WTC11 (cell line): Measurements from ENCODE around the gene GSTO2. TPM values are rescaled to one million over a fixed set of nuclear protein-coding genes. Genes with fewer than 3 reads are reported as not detected.

ENCODE experiments used
- ATAC-seq: fragments of 200-7000 bp; cut with Tn5 transposase; 2 replicates; pipeline ENCODE4 v1.10.0; 2021; ENCODE audit warnings: mild to moderate bottlenecking, moderate library complexity
- CTCF ChIA-PET: fragments of 300-600 bp; sonication (Branson Sonifier 250); formaldehyde crosslinking; loops from one replicate; lab custom pipeline; 2021; ENCODE audit warnings: antibody characterized with exemption; lab: Charles Lee
- POLR2A ChIA-PET: fragments of 350-600 bp; sonication (Branson Sonifier 250); formaldehyde crosslinking; loops from one replicate; lab custom pipeline; 2021; ENCODE audit warnings: antibody characterized with exemption; lab: Charles Lee
- DNase-seq: peaks from one replicate; pipeline ENCODE4 v3.0.0; 2021; ENCODE audit warnings: low spot score
- H3K27ac Mint-ChIP-seq: 2 replicates; pipeline ENCODE4 v1.8.0; 2021; ENCODE audit warnings: mixed read lengths
- H3K27me3 Mint-ChIP-seq: 2 replicates; pipeline ENCODE4 v1.8.0; 2021; ENCODE audit warnings: low read depth, mild to moderate bottlenecking, moderate library complexity, mixed read lengths
- H3K36me3 Mint-ChIP-seq: 2 replicates; pipeline ENCODE4 v1.8.0; 2021; ENCODE audit warnings: mixed read lengths
- H3K4me1 Mint-ChIP-seq: 2 replicates; pipeline ENCODE4 v1.8.0; 2022; ENCODE audit warnings: mixed read lengths
- H3K4me3 Mint-ChIP-seq: 2 replicates; pipeline ENCODE4 v1.8.0; 2021; ENCODE audit warnings: mild to moderate bottlenecking, moderate library complexity, mixed read lengths
- H3K9me3 Mint-ChIP-seq: 2 replicates; pipeline ENCODE4 v1.8.0; 2021; ENCODE audit warnings: mixed read lengths
- E2F5 ChIP-seq: sonication (generic); formaldehyde crosslinking; IDR thresholded peaks from 2 replicates; pipeline ENCODE4 v1.8.1; 2022; ENCODE audit warnings: mild to moderate bottlenecking, moderate library complexity, missing genetic modification reagents
- JUN ChIP-seq: sonication (generic); formaldehyde crosslinking; IDR thresholded peaks from 2 replicates; pipeline ENCODE4 v1.8.0; 2023; ENCODE audit warnings: mild to moderate bottlenecking, missing genetic modification reagents
- NFATC4 ChIP-seq: fragments of 250-450 bp; sonication (Bioruptor Pico); IDR thresholded peaks from 2 replicates; pipeline ENCODE4 v1.9.0; 2021; ENCODE audit warnings: mild to moderate bottlenecking
- NR2C2 ChIP-seq: sonication (generic); formaldehyde crosslinking; IDR thresholded peaks from 2 replicates; pipeline ENCODE4 v1.8.0; 2022; ENCODE audit warnings: mild to moderate bottlenecking, missing genetic modification reagents
- NR3C1 ChIP-seq: sonication (generic); formaldehyde crosslinking; conservative IDR thresholded peaks from 2 replicates; pipeline ENCODE4 v1.8.1; 2023; ENCODE audit warnings: low read depth, mild to moderate bottlenecking, missing genetic modification reagents
- PRRX2 ChIP-seq: fragments of 250-450 bp; sonication (Bioruptor Pico); IDR thresholded peaks from 2 replicates; pipeline ENCODE4 v1.8.0; 2021; ENCODE audit warnings: mild to moderate bottlenecking
- RORB ChIP-seq: fragments of 250-450 bp; sonication (Bioruptor Pico); IDR thresholded peaks from 2 replicates; pipeline ENCODE4 v1.9.0; 2021; ENCODE audit warnings: mild to moderate bottlenecking
- TEAD4 ChIP-seq: sonication (generic); formaldehyde crosslinking; IDR thresholded peaks from 2 replicates; pipeline ENCODE4 v1.8.0; 2022; ENCODE audit warnings: mild to moderate bottlenecking, missing genetic modification reagents
- TP53 ChIP-seq: sonication (generic); formaldehyde crosslinking; IDR thresholded peaks from 2 replicates; pipeline ENCODE4 v1.8.1; 2023; ENCODE audit warnings: mild to moderate bottlenecking, missing genetic modification reagents
- USF1 ChIP-seq: sonication (generic); formaldehyde crosslinking; IDR thresholded peaks from 2 replicates; pipeline ENCODE4 v1.8.0; 2022; ENCODE audit warnings: mild to moderate bottlenecking, missing genetic modification reagents
- USF2 ChIP-seq: sonication (generic); formaldehyde crosslinking; IDR thresholded peaks from 2 replicates; pipeline ENCODE4 v1.8.1; 2023; ENCODE audit warnings: mild to moderate bottlenecking, missing genetic modification reagents, moderate library complexity
- ZNF138 ChIP-seq: sonication (generic); formaldehyde crosslinking; conservative IDR thresholded peaks from 2 replicates; pipeline ENCODE4 v1.8.1; 2022; ENCODE audit warnings: mild to moderate bottlenecking, moderate library complexity, missing genetic modification reagents
- ZNF219 ChIP-seq: sonication (generic); formaldehyde crosslinking; IDR thresholded peaks from 2 replicates; pipeline ENCODE4 v1.8.0; 2023; ENCODE audit warnings: missing genetic modification reagents, mild to moderate bottlenecking, borderline replicate concordance
- ZNF232 ChIP-seq: sonication (generic); formaldehyde crosslinking; IDR thresholded peaks from 2 replicates; pipeline ENCODE4 v1.8.0; 2022; ENCODE audit warnings: mild to moderate bottlenecking, missing genetic modification reagents
- ZNF671 ChIP-seq: fragments of 250-450 bp; sonication (Bioruptor Pico); IDR thresholded peaks from 2 replicates; pipeline ENCODE4 v1.8.0; 2021; ENCODE audit warnings: mild to moderate bottlenecking
- total RNA-seq: library from RNA; stranded (reverse); gene quantifications from 3 replicates; pipeline ENCODE4 v1.2.3, GENCODE V29; 2021
- TF ChIP-seq, protein P1 (sequence below): sonication (generic); formaldehyde crosslinking; IDR thresholded peaks from 2 replicates; pipeline ENCODE4 v1.8.1; 2023; ENCODE audit warnings: mild to moderate bottlenecking, missing genetic modification reagents
- TF ChIP-seq, protein P2 (sequence below): sonication (generic); formaldehyde crosslinking; IDR thresholded peaks from 2 replicates; pipeline ENCODE4 v1.8.0; 2022; ENCODE audit warnings: missing genetic modification reagents
- TF ChIP-seq, protein P3 (sequence below): sonication (generic); formaldehyde crosslinking; IDR thresholded peaks from 2 replicates; pipeline ENCODE4 v1.8.1; 2023; ENCODE audit warnings: mild to moderate bottlenecking, missing genetic modification reagents, borderline replicate concordance
- TF ChIP-seq, protein P4 (sequence below): fragments of 250-450 bp; sonication (Bioruptor Pico); conservative IDR thresholded peaks from 2 replicates; pipeline ENCODE4 v1.9.0; 2021; ENCODE audit warnings: mild to moderate bottlenecking
- TF ChIP-seq, protein P5 (sequence below): sonication (generic); formaldehyde crosslinking; IDR thresholded peaks from 2 replicates; pipeline ENCODE4 v1.8.1; 2023; ENCODE audit warnings: mild to moderate bottlenecking, moderate library complexity, missing genetic modification reagents

GSTO2 gene
- total RNA-seq, 1 experiment from 2014 or later, result 10.7 TPM

GRCh38 chr10:104267721-104268404, 1.1 kb upstream of the GSTO2 start:
- TF ChIP-seq, protein P1, sequence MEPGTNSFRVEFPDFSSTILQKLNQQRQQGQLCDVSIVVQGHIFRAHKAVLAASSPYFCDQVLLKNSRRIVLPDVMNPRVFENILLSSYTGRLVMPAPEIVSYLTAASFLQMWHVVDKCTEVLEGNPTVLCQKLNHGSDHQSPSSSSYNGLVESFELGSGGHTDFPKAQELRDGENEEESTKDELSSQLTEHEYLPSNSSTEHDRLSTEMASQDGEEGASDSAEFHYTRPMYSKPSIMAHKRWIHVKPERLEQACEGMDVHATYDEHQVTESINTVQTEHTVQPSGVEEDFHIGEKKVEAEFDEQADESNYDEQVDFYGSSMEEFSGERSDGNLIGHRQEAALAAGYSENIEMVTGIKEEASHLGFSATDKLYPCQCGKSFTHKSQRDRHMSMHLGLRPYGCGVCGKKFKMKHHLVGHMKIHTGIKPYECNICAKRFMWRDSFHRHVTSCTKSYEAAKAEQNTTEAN (CRISPR knock-in tag), result no peak
- TF ChIP-seq TEAD4 (no peak), NR2C2 (CRISPR knock-in tag) (no peak), NR3C1 (CRISPR knock-in tag) (no peak), JUN (CRISPR knock-in tag) (no peak), ZNF138 (CRISPR knock-in tag) (no peak), PRRX2 (CRISPR knock-in tag) (no peak), USF1 (CRISPR knock-in tag) (no peak), TP53 (no peak), ZNF219 (CRISPR knock-in tag) (no peak), E2F5 (CRISPR knock-in tag) (no peak)
- TF ChIP-seq, protein P2, sequence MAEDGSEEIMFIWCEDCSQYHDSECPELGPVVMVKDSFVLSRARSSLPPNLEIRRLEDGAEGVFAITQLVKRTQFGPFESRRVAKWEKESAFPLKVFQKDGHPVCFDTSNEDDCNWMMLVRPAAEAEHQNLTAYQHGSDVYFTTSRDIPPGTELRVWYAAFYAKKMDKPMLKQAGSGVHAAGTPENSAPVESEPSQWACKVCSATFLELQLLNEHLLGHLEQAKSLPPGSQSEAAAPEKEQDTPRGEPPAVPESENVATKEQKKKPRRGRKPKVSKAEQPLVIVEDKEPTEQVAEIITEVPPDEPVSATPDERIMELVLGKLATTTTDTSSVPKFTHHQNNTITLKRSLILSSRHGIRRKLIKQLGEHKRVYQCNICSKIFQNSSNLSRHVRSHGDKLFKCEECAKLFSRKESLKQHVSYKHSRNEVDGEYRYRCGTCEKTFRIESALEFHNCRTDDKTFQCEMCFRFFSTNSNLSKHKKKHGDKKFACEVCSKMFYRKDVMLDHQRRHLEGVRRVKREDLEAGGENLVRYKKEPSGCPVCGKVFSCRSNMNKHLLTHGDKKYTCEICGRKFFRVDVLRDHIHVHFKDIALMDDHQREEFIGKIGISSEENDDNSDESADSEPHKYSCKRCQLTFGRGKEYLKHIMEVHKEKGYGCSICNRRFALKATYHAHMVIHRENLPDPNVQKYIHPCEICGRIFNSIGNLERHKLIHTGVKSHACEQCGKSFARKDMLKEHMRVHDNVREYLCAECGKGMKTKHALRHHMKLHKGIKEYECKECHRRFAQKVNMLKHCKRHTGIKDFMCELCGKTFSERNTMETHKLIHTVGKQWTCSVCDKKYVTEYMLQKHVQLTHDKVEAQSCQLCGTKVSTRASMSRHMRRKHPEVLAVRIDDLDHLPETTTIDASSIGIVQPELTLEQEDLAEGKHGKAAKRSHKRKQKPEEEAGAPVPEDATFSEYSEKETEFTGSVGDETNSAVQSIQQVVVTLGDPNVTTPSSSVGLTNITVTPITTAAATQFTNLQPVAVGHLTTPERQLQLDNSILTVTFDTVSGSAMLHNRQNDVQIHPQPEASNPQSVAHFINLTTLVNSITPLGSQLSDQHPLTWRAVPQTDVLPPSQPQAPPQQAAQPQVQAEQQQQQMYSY (CRISPR knock-in tag), result no peak
- Mint-ChIP-seq H3K27ac (peak overlapping the region; percentile 94), H3K36me3 (peaks cover 39% of the 10 kb centered on the region), H3K4me1 (peaks cover 11% of the 10 kb centered on the region), H3K9me3 (no peaks in the 10 kb centered on the region), H3K4me3 (peak overlapping the region; percentile 96), H3K27me3 (no peaks in the 10 kb centered on the region)
- ATAC-seq (no peak), DNase-seq (no peak)
- POLR2A ChIA-PET, result no interaction called here
- CTCF ChIA-PET, result interaction anchor here (0.7 to 1.2 kb wide), 2 partner anchors 281 to 354 kb away, joined by 3 read pairs; no protein-coding TSS in a partner anchor

- DNase-seq, result no peak
- ChIA-PET CTCF (interaction anchor here (0.7 to 1.9 kb wide), 4 partner anchors 13 to 85 kb away, joined by 3 to 11 read pairs (median 5); partner anchors contain the start of genes CFAP58 and GSTO1), POLR2A (interaction anchor here (1.0 to 1.6 kb wide), 3 partner anchors 12 to 85 kb away, joined by 3 to 6 read pairs (median 5); partner anchors contain the start of gene CFAP58)
- H3K27ac Mint-ChIP-seq, result peak overlapping the region; percentile 94
- no peaks in the 10 kb centered on the region for H3K27me3 Mint-ChIP-seq
- peaks cover 11% of the 10 kb centered on the region for H3K4me1 Mint-ChIP-seq
- H3K36me3 Mint-ChIP-seq, result peaks cover 39% of the 10 kb centered on the region
- no peak for ATAC-seq
- H3K9me3 Mint-ChIP-seq, result no peaks in the 10 kb centered on the region
- H3K4me3 Mint-ChIP-seq, result peak overlapping the region; percentile 96
- TF ChIP-seq, protein P3, sequence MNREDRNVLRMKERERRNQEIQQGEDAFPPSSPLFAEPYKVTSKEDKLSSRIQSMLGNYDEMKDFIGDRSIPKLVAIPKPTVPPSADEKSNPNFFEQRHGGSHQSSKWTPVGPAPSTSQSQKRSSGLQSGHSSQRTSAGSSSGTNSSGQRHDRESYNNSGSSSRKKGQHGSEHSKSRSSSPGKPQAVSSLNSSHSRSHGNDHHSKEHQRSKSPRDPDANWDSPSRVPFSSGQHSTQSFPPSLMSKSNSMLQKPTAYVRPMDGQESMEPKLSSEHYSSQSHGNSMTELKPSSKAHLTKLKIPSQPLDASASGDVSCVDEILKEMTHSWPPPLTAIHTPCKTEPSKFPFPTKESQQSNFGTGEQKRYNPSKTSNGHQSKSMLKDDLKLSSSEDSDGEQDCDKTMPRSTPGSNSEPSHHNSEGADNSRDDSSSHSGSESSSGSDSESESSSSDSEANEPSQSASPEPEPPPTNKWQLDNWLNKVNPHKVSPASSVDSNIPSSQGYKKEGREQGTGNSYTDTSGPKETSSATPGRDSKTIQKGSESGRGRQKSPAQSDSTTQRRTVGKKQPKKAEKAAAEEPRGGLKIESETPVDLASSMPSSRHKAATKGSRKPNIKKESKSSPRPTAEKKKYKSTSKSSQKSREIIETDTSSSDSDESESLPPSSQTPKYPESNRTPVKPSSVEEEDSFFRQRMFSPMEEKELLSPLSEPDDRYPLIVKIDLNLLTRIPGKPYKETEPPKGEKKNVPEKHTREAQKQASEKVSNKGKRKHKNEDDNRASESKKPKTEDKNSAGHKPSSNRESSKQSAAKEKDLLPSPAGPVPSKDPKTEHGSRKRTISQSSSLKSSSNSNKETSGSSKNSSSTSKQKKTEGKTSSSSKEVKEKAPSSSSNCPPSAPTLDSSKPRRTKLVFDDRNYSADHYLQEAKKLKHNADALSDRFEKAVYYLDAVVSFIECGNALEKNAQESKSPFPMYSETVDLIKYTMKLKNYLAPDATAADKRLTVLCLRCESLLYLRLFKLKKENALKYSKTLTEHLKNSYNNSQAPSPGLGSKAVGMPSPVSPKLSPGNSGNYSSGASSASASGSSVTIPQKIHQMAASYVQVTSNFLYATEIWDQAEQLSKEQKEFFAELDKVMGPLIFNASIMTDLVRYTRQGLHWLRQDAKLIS (CRISPR knock-in tag), result no peak
- TF ChIP-seq, protein P4, sequence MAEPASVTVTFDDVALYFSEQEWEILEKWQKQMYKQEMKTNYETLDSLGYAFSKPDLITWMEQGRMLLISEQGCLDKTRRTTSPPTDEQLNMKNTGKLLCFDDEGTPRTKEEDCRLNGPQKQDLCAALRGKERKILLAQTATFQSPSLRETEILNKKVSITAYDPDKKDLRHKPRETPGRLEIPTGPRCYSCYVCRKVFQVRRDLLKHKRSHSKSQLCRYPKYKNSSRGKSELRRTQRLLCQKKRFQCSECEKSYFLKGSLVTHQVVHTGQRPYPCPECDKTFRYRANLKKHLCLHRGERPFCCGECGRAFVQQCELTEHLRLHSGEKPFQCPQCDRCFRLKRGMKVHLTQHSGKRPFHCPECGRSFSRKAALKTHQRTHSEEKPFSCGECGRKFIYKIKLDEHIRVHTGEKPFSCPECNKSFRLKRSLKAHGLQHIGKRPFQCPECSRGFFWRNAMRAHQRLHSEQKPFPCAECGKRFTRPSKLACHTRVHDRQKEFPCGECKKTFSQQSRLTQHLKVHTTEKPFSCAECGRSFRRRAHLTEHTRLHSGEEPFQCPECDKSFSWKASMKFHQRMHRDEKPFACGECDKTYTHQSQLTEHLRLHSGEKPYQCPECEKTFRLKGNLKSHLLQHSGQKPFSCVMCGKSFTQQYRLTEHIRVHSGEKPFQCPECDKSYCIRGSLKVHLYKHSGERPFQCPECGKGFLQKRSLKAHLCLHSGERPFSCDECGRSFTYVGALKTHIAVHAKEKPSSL (CRISPR knock-in tag), result no peak
- TF ChIP-seq ZNF232 (CRISPR knock-in tag) (no peak), NFATC4 (CRISPR knock-in tag) (no peak), ZNF671 (CRISPR knock-in tag) (no peak), RORB (no peak), USF2 (no peak)
- TF ChIP-seq, protein P5, sequence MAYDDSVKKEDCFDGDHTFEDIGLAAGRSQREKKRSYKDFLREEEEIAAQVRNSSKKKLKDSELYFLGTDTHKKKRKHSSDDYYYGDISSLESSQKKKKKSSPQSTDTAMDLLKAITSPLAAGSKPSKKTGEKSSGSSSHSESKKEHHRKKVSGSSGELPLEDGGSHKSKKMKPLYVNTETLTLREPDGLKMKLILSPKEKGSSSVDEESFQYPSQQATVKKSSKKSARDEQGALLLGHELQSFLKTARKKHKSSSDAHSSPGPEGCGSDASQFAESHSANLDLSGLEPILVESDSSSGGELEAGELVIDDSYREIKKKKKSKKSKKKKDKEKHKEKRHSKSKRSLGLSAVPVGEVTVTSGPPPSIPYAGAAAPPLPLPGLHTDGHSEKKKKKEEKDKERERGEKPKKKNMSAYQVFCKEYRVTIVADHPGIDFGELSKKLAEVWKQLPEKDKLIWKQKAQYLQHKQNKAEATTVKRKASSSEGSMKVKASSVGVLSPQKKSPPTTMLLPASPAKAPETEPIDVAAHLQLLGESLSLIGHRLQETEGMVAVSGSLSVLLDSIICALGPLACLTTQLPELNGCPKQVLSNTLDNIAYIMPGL (CRISPR knock-in tag), result no peak
These were observed 625 bp upstream of the GSTO2 start for GRCh38 chr10:104268405-104268712.
